OCI-LY1 (cell line): ENCODE data around the gene HBD.

Source experiments
- H2AFZ ChIP-seq: fragments of 200-600 bp; sonication (generic), shearing (Covaris generic); 2 replicates; pipeline ENCODE4 v1.6.0; 2014; ENCODE audit warnings: antibody characterized with exemption, mild to moderate bottlenecking, low read length
- H3F3A ChIP-seq: fragments of 200-600 bp; sonication (generic), shearing (Covaris generic); 2 replicates; pipeline ENCODE4 v1.6.0; 2014; ENCODE audit warnings: mild to moderate bottlenecking, antibody characterized with exemption, low read length, moderate library complexity; ENCODE audit not compliant: insufficient read depth
- H3K27ac ChIP-seq: fragments of 200-600 bp; sonication (generic); 2 replicates; pipeline ENCODE4 v1.5.1; 2014; ENCODE audit warnings: low read length, mixed run types, mild to moderate bottlenecking, low read depth; ENCODE audit not compliant: poor library complexity, severe bottlenecking
- H3K27me3 ChIP-seq: fragments of 200-600 bp; sonication (generic); 2 replicates; pipeline ENCODE4 v1.6.0; 2014; ENCODE audit warnings: antibody characterized with exemption, mild to moderate bottlenecking, low read length, moderate library complexity; ENCODE audit not compliant: insufficient read depth
- H3K36me3 ChIP-seq: fragments of 200-600 bp; sonication (generic); 2 replicates; pipeline ENCODE4 v1.6.1; 2014; ENCODE audit warnings: mild to moderate bottlenecking, antibody characterized with exemption, low read length, moderate library complexity, mixed read lengths; ENCODE audit not compliant: insufficient read depth
- H3K4me1 ChIP-seq: fragments of 200-600 bp; sonication (generic); 2 replicates; pipeline ENCODE4 v1.5.1; 2014; ENCODE audit warnings: mild to moderate bottlenecking, low read length, moderate library complexity; ENCODE audit not compliant: insufficient read depth, severe bottlenecking
- H3K4me2 ChIP-seq: fragments of 200-600 bp; sonication (generic), shearing (Covaris generic); 2 replicates; pipeline ENCODE4 v1.6.1; 2014; ENCODE audit warnings: low read length
- H3K4me3 ChIP-seq: fragments of 200-600 bp; sonication (generic); 2 replicates; pipeline ENCODE4 v1.5.1; 2014; ENCODE audit warnings: low read length, low read depth, mild to moderate bottlenecking, mixed read lengths; ENCODE audit not compliant: poor library complexity, severe bottlenecking
- H3K79me2 ChIP-seq: fragments of 200-600 bp; shearing (Covaris generic); 2 replicates; pipeline ENCODE4 v1.6.1; 2016; ENCODE audit warnings: mixed run types, low read length, mixed read lengths; ENCODE audit not compliant: insufficient read depth
- H3K9ac ChIP-seq: fragments of 200-600 bp; sonication (generic), shearing (Covaris generic); 2 replicates; pipeline ENCODE4 v1.6.1; 2014; ENCODE audit warnings: mild to moderate bottlenecking, low read length, mixed read lengths
- H3K9me2 ChIP-seq: fragments of 200-600 bp; sonication (generic), shearing (Covaris generic); 2 replicates; pipeline ENCODE4 v1.6.1; 2014; ENCODE audit warnings: low read depth, mild to moderate bottlenecking, low read length, mixed read lengths
- H3K9me3 ChIP-seq: fragments of 200-600 bp; shearing (Covaris generic); 2 replicates; pipeline ENCODE4 v1.6.1; 2014; ENCODE audit warnings: low read length, mixed read lengths
- H4K20me1 ChIP-seq: fragments of 200-600 bp; sonication (generic), shearing (Covaris generic); 2 replicates; pipeline ENCODE4 v1.6.0; 2016; ENCODE audit warnings: mild to moderate bottlenecking, low read length; ENCODE audit not compliant: insufficient read depth
- EZH2 ChIP-seq: fragments of 200-600 bp; sonication (generic), shearing (Covaris generic); IDR thresholded peaks from 2 replicates; pipeline ENCODE4 v1.8.0; 2017; ENCODE audit warnings: borderline replicate concordance, mixed run types, mild to moderate bottlenecking, antibody characterized with exemption, low read length, moderate library complexity, mixed read lengths
- TF ChIP-seq, protein P1 (sequence below): fragments of 200-600 bp; sonication (generic), shearing (Covaris generic); IDR thresholded peaks from 2 replicates; pipeline ENCODE4 v1.5.1; 2017; ENCODE audit warnings: mild to moderate bottlenecking, antibody characterized with exemption, low read length, moderate library complexity, mixed read lengths

Gene HBD

DNA sequence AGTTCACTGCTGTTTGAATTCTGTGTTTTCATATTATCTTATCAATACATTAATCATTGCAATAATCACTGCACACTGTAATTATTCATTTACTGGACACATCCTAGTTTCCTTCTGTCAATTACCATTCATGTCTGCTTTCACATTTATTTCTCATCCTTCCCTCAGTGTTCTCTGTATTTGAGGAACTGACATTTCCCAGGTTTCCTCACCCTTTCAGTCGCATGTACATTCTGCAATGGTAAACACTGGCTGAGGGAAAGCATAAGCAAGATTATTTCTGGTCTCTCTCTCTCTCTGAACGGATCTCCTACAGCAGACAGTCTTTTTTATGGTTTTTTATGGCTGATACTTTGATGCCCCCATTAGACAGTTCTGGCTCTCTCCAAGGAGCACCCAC, 4.2 kb upstream of the HBD start:
- Histone ChIP-seq H3K9me3 (no peaks in the 10 kb centered on the region), H3K4me2 (no peak overlapping the region), H3K27me3 (no peaks in the 10 kb centered on the region), H2AFZ (no peak overlapping the region), H3F3A (no peaks in the 10 kb centered on the region), H3K36me3 (no peaks in the 10 kb centered on the region), H3K9me2 (no peaks in the 10 kb centered on the region), H4K20me1 (no peaks in the 10 kb centered on the region), H3K4me1 (no peaks in the 10 kb centered on the region), H3K79me2 (no peaks in the 10 kb centered on the region), H3K4me3 (no peak overlapping the region), H3K9ac (no peak overlapping the region), H3K27ac (no peak overlapping the region)
- TF ChIP-seq EZH2: no peak

DNA sequence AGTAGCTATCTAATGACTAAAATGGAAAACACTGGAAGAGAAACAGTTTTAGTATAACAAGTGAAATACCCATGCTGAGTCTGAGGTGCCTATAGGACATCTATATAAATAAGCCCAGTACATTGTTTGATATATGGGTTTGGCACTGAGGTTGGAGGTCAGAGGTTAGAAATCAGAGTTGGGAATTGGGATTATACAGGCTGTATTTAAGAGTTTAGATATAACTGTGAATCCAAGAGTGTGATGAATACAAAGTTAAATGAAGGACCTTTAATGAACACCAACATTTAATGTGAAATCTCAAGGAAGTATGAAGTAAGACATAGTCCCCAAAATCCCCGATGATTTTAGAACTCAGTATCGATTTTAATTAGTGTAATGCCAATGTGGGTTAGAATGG, 3.1 kb upstream of the HBD start:
- Histone ChIP-seq H3K27me3 (no peaks in the 10 kb centered on the region), H3K4me1 (no peaks in the 10 kb centered on the region), H3K9me2 (no peaks in the 10 kb centered on the region), H4K20me1 (no peaks in the 10 kb centered on the region), H3K36me3 (no peaks in the 10 kb centered on the region), H3F3A (no peaks in the 10 kb centered on the region), H3K9me3 (no peaks in the 10 kb centered on the region), H2AFZ (no peak overlapping the region), H3K27ac (no peak overlapping the region), H3K79me2 (no peaks in the 10 kb centered on the region), H3K9ac (no peak overlapping the region), H3K4me2 (no peak overlapping the region), H3K4me3 (no peak overlapping the region)
- no peak for TF ChIP-seq EZH2
- TF ChIP-seq, protein P1, sequence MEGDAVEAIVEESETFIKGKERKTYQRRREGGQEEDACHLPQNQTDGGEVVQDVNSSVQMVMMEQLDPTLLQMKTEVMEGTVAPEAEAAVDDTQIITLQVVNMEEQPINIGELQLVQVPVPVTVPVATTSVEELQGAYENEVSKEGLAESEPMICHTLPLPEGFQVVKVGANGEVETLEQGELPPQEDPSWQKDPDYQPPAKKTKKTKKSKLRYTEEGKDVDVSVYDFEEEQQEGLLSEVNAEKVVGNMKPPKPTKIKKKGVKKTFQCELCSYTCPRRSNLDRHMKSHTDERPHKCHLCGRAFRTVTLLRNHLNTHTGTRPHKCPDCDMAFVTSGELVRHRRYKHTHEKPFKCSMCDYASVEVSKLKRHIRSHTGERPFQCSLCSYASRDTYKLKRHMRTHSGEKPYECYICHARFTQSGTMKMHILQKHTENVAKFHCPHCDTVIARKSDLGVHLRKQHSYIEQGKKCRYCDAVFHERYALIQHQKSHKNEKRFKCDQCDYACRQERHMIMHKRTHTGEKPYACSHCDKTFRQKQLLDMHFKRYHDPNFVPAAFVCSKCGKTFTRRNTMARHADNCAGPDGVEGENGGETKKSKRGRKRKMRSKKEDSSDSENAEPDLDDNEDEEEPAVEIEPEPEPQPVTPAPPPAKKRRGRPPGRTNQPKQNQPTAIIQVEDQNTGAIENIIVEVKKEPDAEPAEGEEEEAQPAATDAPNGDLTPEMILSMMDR: no peak

DNA sequence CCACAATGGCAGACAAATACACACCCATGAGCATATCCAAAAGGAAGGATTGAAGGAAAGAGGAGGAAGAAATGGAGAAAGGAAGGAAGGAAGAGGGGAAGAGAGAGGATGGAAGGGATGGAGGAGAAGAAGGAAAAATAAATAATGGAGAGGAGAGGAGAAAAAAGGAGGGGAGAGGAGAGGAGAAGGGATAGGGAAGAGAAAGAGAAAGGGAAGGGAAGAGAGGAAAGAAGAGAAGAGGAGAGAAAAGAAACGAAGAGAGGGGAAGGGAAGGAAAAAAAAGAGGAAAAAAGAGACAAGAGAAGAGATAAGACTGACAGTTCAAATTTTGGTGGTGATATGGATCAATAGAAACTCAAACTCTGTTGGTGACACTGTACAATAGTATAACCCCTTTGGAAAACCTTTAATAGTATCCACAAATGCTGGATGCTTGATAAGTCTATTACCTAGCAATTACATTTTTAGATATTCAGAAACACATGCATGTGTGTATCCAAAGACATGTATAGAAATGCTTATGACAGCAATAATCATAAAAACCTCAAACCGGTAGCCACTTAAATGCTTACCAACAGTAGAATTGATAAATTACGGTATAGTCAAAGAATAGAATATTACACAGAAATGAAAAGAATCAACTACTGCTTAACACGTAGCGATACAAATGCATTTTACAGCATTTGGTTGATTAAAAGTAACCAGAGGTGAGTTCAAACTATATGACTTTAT, 1.2 kb upstream of the HBD start:
- Histone ChIP-seq H3K79me2 (no peaks in the 10 kb centered on the region), H3K4me3 (no peak overlapping the region), H3K36me3 (no peaks in the 10 kb centered on the region), H2AFZ (no peak overlapping the region), H3K9me2 (no peaks in the 10 kb centered on the region), H3F3A (no peaks in the 10 kb centered on the region), H4K20me1 (no peaks in the 10 kb centered on the region), H3K4me1 (no peaks in the 10 kb centered on the region), H3K9me3 (no peaks in the 10 kb centered on the region), H3K27me3 (no peaks in the 10 kb centered on the region), H3K9ac (no peak overlapping the region), H3K4me2 (no peak overlapping the region), H3K27ac (no peak overlapping the region)
- TF ChIP-seq, protein P1: no peak
- TF ChIP-seq EZH2: no peak

DNA sequence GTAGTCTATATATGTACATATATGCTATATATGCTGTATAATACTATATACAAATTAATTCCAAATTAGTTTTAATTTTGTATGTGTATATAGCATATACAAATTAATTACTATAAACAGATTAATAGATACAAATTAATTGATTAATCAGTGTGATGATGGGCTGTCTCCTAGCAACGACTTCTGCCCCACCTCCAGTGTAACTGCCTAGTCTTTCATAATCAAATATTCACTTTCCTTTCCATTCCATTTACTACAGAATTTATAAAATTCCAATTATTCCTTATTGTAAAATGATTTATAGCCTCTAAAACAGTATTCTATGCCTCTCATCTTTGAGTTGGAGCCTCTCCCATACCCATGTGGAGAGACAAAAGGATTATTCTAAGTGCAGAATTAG, 976 bp downstream of the HBD start:
- TF ChIP-seq, protein P1: no peak
- TF ChIP-seq EZH2: no peak

More for the DNA sequence above, 976 bp downstream of the HBD start:
- Histone ChIP-seq H3K9me3 (no peaks in the 10 kb centered on the region), H3K4me2 (no peak overlapping the region), H4K20me1 (no peaks in the 10 kb centered on the region), H3K27ac (no peak overlapping the region), H3K79me2 (no peaks in the 10 kb centered on the region), H2AFZ (no peak overlapping the region), H3K9me2 (no peaks in the 10 kb centered on the region), H3K4me1 (no peaks in the 10 kb centered on the region), H3K4me3 (no peak overlapping the region), H3K27me3 (no peaks in the 10 kb centered on the region), H3K36me3 (no peaks in the 10 kb centered on the region), H3F3A (no peaks in the 10 kb centered on the region), H3K9ac (no peak overlapping the region)
